Neutrophil (primary cell): ENCODE measurements around the gene TMEM62.

Source experiments
- H3K27ac ChIP-seq: fragments of 200-600 bp; sonication (generic); 2 replicates; pipeline ENCODE4 v1.5.1; 2016; ENCODE audit warnings: mild to moderate bottlenecking, moderate library complexity
- H3K27me3 ChIP-seq: fragments of 200-600 bp; sonication (generic); 2 replicates; pipeline ENCODE4 v1.6.0; 2016; ENCODE audit warnings: mild to moderate bottlenecking
- H3K36me3 ChIP-seq: fragments of 200-600 bp; sonication (generic); 2 replicates; pipeline ENCODE4 v1.5.1; 2017
- H3K4me1 ChIP-seq, 2 experiments: fragments of 200-600 bp in 1 of 2; sonication (generic) in 1 of 2; 1 replicate in 1 of 2; 2 replicates in 1 of 2; pipeline versions ENCODE4 v1.5.1 to v1.6.1; 2013 to 2016; ENCODE audit warnings: low read depth in 1 of 2, low read length in 1 of 2, mild to moderate bottlenecking in 1 of 2, moderate library complexity in 1 of 2; ENCODE audit not compliant: control insufficient read depth in 1 of 2, insufficient read depth in 1 of 2
- H3K4me3 ChIP-seq, 2 experiments: fragments of 200-600 bp in 1 of 2; sonication (generic) in 1 of 2; 1 replicate in 1 of 2; 2 replicates in 1 of 2; pipeline ENCODE4 v1.5.1; 2013 to 2016; ENCODE audit warnings: low read depth in 1 of 2, low read length in 1 of 2, mild to moderate bottlenecking in 1 of 2, moderate library complexity in 1 of 2
- H3K9me3 ChIP-seq: fragments of 200-600 bp; sonication (generic); 2 replicates; pipeline ENCODE4 v1.5.1; 2016
- CTCF ChIP-seq: fragments of 200-600 bp; sonication (generic); IDR thresholded peaks from 2 replicates; pipeline ENCODE4 v1.5.1; 2016; ENCODE audit warnings: antibody characterized with exemption

TMEM62 gene

GRCh38 chr15:43212299-43212698 lies 78.9 kb downstream of the TMEM62 start:
- H3K4me1 ChIP-seq, result no peaks in the 10 kb centered on the region
- H3K9me3 ChIP-seq, result no peaks in the 10 kb centered on the region
- H3K27ac ChIP-seq, result no peak overlapping the region
- H3K4me3 ChIP-seq, result no peak overlapping the region
- H3K36me3 ChIP-seq, result no peaks in the 10 kb centered on the region
- H3K27me3 ChIP-seq, result peaks cover 35% of the 10 kb centered on the region
- no peak for TF ChIP-seq CTCF

GRCh38 chr15:43212951-43213350 lies 79.6 kb downstream of the TMEM62 start:
- no peak for TF ChIP-seq CTCF
- Histone ChIP-seq H3K36me3 (no peaks in the 10 kb centered on the region), H3K27me3 (peaks cover 29% of the 10 kb centered on the region), H3K27ac (no peak overlapping the region), H3K9me3 (no peaks in the 10 kb centered on the region), H3K4me3 (no peak overlapping the region), H3K4me1 (no peaks in the 10 kb centered on the region)

GRCh38 chr15:43213466-43213865 lies 80.1 kb downstream of the TMEM62 start:
- no peak for TF ChIP-seq CTCF
- H3K27ac ChIP-seq, result no peak overlapping the region
- peaks cover 24% of the 10 kb centered on the region for H3K27me3 ChIP-seq
- H3K36me3 ChIP-seq, result no peaks in the 10 kb centered on the region
- no peaks in the 10 kb centered on the region for H3K4me1 ChIP-seq
- no peak overlapping the region for H3K4me3 ChIP-seq
- no peaks in the 10 kb centered on the region for H3K9me3 ChIP-seq

- Histone ChIP-seq H3K36me3 (no peaks in the 10 kb centered on the region), H3K4me3 (no peak overlapping the region), H3K9me3 (no peaks in the 10 kb centered on the region), H3K27ac (no peak overlapping the region), H3K27me3 (peaks cover 17% of the 10 kb centered on the region), H3K4me1 (no peaks in the 10 kb centered on the region)
- TF ChIP-seq CTCF, result no peak
These were observed 80.8 kb downstream of the TMEM62 start for GRCh38 chr15:43214169-43214568.

GRCh38 chr15:43214592-43215295 lies 81.4 kb downstream of the TMEM62 start:
- no peak for TF ChIP-seq CTCF
- Histone ChIP-seq H3K4me1 (no peaks in the 10 kb centered on the region), H3K36me3 (no peaks in the 10 kb centered on the region), H3K27ac (no peak overlapping the region), H3K9me3 (no peaks in the 10 kb centered on the region), H3K4me3 (no peak overlapping the region), H3K27me3 (peaks cover 11% of the 10 kb centered on the region)
